D721Med (cell line): Measurements from ENCODE around the gene UNC5B.

Experiments used
- DNase-seq: peaks from one replicate; pipeline ENCODE4 v3.0.0; 2011; ENCODE audit warnings: low spot score; ENCODE audit not compliant: insufficient read length
- FAIRE-seq: peaks from 2 replicates; lab custom pipeline; 2011; peaks lifted over from hg19 to GRCh38; lab: Jason Lieb, UNC
- CTCF ChIP-seq: IDR thresholded peaks from 2 replicates; pipeline ENCODE4 v1.5.1; 2012; ENCODE audit warnings: mild to moderate bottlenecking, control low read depth; ENCODE audit not compliant: insufficient read depth; ENCODE audit errors: missing control alignments

UNC5B gene

DNA sequence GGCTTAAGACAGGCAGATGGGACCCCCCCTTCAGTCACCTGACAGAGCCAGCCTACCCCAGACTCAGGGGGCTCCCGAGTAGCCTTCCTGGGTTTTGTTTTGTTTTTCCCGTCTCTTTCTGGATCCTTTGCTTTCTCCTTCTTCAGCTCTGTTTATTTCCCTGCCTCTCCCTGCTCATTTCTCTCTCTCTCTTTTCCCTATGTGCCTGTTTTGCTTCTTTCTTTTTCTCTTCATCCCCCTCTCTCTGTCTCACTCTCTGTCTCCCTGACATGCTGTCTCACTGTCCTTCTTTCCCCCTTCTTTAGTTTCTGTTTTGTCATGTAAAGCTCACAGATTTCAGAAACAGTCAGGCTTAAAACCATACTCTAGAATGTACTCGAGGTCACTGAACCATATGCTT, 68.5 kb downstream of the UNC5B start:
- FAIRE-seq (no peak), DNase-seq (no peak)
- TF ChIP-seq CTCF = no peak

- TF ChIP-seq CTCF = no peak
- no peak for DNase-seq
- no peak for FAIRE-seq
Observed at GRCh38 chr10:71281646-71282322, 69.4 kb downstream of the UNC5B start.

GRCh38 chr10:71282323-71282680, 69.9 kb downstream of the UNC5B start:
- FAIRE-seq (no peak), DNase-seq (no peak)
- TF ChIP-seq CTCF = no peak

DNA sequence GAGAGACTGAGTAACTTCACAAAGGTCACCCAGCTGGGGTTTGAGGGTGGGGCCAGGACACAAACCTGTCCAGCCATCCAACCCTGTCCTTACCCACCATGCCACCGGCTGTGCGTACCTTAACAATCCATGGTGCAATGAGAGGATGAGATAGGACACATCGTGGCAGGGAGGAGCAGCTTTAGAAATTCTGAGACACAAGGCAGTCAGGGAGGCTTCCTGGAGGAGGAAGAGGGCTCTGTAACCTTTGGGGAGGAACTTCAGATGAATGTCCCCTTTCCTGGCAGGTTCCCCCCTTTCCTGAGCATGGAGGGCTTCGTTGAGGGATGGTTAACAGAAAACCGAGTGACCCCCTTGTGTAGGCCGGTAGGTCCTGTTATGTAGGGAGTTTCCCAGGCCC, 71.0 kb downstream of the UNC5B start:
- FAIRE-seq (no peak), DNase-seq (no peak)
- no peak for TF ChIP-seq CTCF

DNA sequence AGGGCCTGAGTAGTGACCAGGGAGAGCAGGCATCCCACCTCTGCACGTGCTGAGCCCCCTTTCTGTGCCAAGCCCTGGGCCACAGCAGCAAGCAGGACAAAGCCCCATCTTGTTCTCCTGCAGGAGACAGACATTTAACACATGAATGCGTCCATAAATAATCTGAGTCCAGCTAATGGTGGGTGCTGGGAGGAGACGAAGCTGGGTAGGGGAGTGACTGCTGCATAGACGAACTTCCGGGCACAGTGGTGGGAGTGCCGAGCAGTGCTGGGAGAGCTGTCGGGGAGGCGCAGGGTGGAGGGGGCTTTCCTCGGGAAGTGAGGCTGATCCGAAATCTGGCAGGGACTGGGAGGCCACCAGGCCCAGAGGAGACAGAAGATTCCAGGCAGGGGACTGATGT, 71.5 kb downstream of the UNC5B start:
- DNase-seq = no peak
- FAIRE-seq = no peak
- no peak for TF ChIP-seq CTCF

DNA sequence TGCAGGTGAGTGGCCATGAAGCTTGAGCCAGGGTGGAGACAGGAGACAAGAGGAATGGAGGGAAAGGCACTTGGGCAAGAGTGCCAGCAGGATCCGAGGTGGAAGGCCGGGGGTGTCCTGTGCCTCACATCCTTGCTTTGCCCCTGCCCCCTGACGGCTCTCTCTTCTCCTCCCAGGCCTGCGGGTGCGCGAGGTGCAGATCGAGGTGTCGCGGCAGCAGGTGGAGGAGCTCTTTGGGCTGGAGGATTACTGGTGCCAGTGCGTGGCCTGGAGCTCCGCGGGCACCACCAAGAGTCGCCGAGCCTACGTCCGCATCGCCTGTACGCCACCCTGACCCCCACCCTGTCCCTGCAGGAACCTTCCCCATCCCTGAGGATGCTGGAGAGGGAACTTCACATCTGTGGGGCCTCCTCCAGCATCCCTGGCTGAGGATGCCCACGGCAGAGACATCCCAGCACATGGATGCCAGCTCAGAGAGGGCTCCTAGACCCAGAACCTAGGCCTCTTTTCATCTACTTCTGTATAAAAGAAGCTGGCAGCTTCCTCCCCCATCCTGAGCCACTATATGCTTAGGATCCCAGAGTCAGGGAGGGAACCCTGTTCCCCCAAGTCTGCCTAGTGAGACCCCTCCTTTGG, 72.3 kb downstream of the UNC5B start:
- DNase-seq (no peak), FAIRE-seq (no peak)
- no peak for TF ChIP-seq CTCF

DNA sequence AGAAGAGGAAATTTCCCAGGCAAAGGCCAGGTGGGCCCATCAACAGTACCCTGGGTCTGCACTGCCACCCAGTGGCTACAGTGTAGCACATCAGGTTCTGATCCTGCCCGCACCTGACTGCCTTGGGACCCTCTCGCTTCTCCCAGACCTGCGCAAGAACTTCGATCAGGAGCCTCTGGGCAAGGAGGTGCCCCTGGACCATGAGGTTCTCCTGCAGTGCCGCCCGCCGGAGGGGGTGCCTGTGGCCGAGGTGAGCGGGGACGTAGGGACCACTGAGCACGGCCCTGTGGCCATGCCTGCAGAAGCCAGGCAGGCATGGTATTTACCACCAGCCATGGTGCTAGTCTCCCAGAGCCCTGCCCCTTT, 72.8 kb downstream of the UNC5B start:
- FAIRE-seq (no peak), DNase-seq (peak; percentile 92)
- TF ChIP-seq CTCF = peak; percentile 82
